Measurements from ENCODE around the gene COG5. TPM values are rescaled to one million over a fixed set of nuclear protein-coding genes. Genes with fewer than 3 reads are reported as not detected.

COG5 gene
- total and polyA plus RNA-seq, 8 donors = 4.1 to 34.7 (median 26.5) TPM

DNA sequence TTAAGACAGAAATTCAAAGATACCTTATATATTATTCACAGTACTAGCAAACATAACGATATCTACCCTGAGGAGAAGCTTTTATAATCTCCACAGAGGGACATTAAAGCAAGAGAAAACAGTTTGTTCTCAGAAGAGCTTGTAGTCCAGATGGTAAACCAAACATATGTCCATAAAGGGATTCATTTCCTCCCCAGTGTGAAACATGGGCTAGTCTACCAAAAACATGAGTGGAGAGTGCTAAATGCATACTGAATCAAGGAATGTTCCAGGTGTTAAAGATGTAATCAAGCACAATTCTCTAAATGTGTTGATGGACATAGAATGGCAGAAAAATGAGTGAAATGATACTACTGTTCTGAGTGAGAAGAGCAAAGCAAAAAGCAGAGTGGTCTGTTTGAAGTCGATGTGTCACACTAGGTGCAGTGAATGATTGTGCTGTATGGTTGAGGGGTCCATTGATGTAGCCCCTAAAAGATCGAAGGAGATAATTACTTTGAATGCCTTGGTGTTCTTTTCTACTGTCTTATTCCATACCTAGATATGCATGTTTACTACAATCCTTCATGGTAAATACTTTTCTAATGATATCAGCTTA is 41.6 kb upstream of the COG5 start:
- H3K27me3 ChIP-seq = no peaks in the 10 kb centered on the region
- no peak for TF ChIP-seq CTCF (IDR thresholded peaks at IDR 0.05)
- H3K4me3 ChIP-seq = no peak overlapping the region
- no peaks in the 10 kb centered on the region for H3K9me3 ChIP-seq
- 94 to 97% methylated on average over 3 of the region's 3 CpGs for WGBS, 2 donors
- no peak for DNase-seq
- intact Hi-C loops (cut with DNase I) = no loop called here
- no peak for FAIRE-seq
- peaks cover 0 to 10% (median under 1%) of the 10 kb centered on the region in 3 donors for H3K4me1 ChIP-seq
- H3K36me3 ChIP-seq = no peaks in the 10 kb centered on the region
- no peak overlapping the region for H3K27ac ChIP-seq
- no peak for ATAC-seq

DNA sequence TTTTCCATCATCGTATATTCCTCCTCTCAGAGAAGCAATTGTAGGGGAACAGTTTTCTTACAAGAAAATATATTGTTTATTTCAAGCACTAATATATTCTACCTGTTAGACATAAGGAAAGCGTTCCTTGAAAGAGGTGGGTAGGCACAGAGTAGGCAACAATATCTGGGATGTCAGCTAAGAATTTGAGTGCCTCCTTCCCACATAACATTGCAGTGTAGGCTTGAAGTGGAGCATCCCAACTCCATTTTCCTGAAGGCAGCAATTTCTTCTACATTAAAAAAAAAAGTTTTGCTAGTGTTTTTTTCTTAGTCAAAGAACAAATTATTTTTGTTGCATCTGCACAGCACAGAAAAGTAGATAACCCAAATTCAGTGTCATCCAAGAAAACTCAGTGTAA is 37.1 kb upstream of the COG5 start:
- H3K4me3 ChIP-seq = no peak overlapping the region
- no peaks in the 10 kb centered on the region for H3K27me3 ChIP-seq
- intact Hi-C loops (cut with DNase I) = no loop called here
- 72 to 80% methylated on average over 2 of the region's 2 CpGs for WGBS, 2 donors
- DNase-seq (no peak), FAIRE-seq (no peak), ATAC-seq (no peak)
- H3K27ac ChIP-seq = no peak overlapping the region
- no peaks in the 10 kb centered on the region for H3K36me3 ChIP-seq
- peaks cover 0 to 13% (median 5%) of the 10 kb centered on the region in 3 donors for H3K4me1 ChIP-seq
- no peaks in the 10 kb centered on the region for H3K9me3 ChIP-seq
- no peak for TF ChIP-seq CTCF (IDR thresholded peaks at IDR 0.05)

- FAIRE-seq = no peak
- DNase-seq = no peak
- Histone ChIP-seq H3K4me1 (peaks cover 0 to 13% (median 5%) of the 10 kb centered on the region in 3 donors), H3K36me3 (peaks cover 0 to 3% (median 0%) of the 10 kb centered on the region in 3 donors), H3K27ac (no peak overlapping the region), H3K9me3 (no peaks in the 10 kb centered on the region), H3K27me3 (no peaks in the 10 kb centered on the region), H3K4me3 (no peak overlapping the region)
- 98 to 100% methylated on average over 1 of the region's 1 CpG for WGBS, 2 donors
- no peak for TF ChIP-seq CTCF (IDR thresholded peaks at IDR 0.05)
- no peak for ATAC-seq
- intact Hi-C loops (cut with DNase I) = no loop called here
Measured at GRCh38 chr7:107599262-107599661, 35.5 kb upstream of the COG5 start.

DNA sequence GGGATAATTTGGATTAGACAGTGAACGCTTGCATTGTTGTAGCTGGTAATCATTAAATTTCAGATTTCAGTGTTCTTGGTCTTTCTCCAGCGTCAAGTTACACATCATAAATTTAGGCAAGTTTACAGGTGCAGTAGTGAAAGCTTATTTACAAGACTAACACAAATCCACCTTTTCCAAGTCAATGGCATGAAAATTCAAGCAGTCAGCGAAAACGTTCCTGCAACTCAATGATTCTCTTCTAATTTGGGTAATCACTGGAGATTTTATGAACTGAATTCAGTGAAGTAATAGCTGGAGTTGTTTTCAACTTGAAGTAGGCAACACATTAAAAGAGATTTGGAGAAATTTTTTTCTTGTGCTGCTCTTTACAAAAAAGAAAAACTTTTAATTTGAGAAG is 34.2 kb upstream of the COG5 start:
- no peak for ATAC-seq
- H3K27me3 ChIP-seq = no peaks in the 10 kb centered on the region
- no peak for DNase-seq
- no peaks in the 10 kb centered on the region for H3K9me3 ChIP-seq
- no peak for FAIRE-seq
- H3K27ac ChIP-seq = no peak overlapping the region
- H3K36me3 ChIP-seq = peaks cover 0 to 3% (median 0%) of the 10 kb centered on the region in 3 donors
- TF ChIP-seq CTCF (IDR thresholded peaks at IDR 0.05) = no peak
- intact Hi-C loops (cut with DNase I) = no loop called here
- no peak overlapping the region for H3K4me3 ChIP-seq
- WGBS, 2 donors = 68 to 78% methylated on average over 4 of the region's 4 CpGs
- peaks cover 0 to 13% (median 5%) of the 10 kb centered on the region in 3 donors for H3K4me1 ChIP-seq

DNA sequence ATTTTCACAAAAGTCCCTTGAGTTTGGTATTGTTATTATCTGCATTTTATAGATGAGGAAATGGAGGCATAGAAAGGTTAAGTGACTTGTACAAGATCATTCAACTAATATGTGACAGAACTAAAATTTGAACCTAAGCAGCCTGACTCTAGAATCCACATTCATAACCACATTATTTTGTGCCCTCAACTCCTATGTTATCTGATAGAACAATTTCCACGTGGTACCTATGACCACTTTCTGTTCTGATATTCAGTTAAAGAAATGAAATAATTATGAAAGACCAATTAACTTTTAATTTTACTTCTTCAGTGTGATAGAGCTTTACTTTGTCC is 33.8 kb upstream of the COG5 start:
- Histone ChIP-seq H3K4me3 (no peak overlapping the region), H3K27ac (no peak overlapping the region), H3K36me3 (peaks cover 0 to 3% (median 0%) of the 10 kb centered on the region in 3 donors), H3K27me3 (no peaks in the 10 kb centered on the region), H3K9me3 (no peaks in the 10 kb centered on the region), H3K4me1 (peaks cover 0 to 13% (median 5%) of the 10 kb centered on the region in 3 donors)
- no peak for FAIRE-seq
- no peak for TF ChIP-seq CTCF (IDR thresholded peaks at IDR 0.05)
- no peak for DNase-seq
- no peak for ATAC-seq
- 61 to 82% methylated on average over 1 of the region's 1 CpG for WGBS, 2 donors
- intact Hi-C loops (cut with DNase I) = no loop called here
